NCI-H1048 (cell line): ENCODE data around the gene COPRS.
A peak's percentile ranks its signal among the peaks of the same experiment; 100 is the strongest.
"Not testable (repeated sequence)": the region's sequence is repeated elsewhere in the genome, so short reads cannot be mapped to it uniquely, and the experiment has no call there.

Source experiments
- DNase-seq: peaks from one replicate; lab custom pipeline; 2025; lab: John Stamatoyannopoulos, UW

COPRS gene

DNA sequence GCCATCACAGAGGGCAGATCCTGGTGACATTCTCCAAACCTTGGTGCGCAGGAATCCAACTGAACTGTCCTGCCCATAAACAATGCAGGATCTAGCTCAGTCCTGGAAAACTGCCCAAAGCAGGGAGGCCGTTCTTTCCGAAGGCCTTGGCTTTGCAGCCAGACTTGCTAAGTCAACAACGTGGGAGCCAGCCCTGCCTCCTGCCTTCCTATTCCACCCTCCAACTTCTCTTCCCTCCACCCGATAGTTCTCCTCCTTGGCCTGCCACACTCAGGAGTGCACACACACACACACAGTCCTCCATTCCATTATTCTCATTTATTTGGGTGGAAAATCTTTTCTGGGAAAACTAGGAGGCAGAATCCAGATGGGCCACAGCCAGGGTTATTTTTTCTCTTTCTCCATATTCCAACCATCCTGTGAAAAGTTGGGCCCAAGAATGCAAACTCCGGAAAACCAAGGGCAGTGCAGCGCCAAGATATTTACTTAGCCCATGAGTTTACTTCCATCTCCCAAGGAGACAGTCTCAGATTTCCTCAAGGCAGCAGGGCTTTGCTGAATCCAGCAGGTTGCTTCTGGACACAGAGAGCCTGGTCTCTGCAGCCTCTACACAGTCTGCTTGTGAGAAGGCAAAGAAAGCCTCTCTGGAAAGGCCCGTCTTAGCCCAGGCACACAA, 15.8 kb downstream of the COPRS start:
- no peak for DNase-seq

DNA sequence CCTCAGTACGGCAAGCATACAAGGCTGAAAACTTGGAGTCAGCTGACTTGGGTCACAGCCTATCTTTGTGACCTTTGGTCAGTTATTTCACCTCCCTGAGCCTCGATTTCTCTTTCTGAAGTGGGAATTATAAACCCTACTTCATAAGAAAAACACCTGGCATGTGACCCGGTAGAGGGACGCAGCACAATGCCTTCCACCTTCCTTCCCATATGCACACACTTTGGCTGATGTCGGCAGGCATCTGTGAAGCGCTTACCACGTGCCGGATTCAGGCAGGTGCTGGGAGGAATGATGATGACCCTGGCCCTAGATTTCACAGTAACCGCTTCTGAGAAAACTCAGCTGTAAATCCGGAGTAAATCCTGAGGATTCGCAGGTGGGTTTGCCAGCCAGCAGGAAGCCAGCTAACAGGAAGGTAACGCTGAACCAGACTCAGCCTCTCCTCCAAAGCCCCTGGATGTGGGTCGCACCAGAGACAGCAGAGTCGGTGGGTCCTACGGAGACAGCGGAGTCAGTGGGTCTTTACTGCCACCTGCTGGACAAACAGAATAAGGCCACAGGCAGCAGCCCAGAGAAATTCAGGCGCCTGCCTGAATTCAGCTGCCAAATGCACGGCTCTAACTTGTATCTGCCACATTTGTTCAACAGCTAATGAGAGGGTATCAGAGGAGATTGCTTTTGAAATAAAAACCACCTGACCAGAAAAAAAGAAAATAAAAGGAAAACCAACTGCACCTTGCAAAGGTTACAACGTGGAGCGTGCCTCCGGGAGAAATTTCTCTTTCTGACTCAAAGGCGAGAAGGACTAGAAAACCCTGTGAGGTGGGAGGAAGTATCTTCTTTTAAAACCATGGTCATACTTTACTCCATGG, 16.6 kb downstream of the COPRS start:
- DNase-seq: peak; percentile 27

DNA sequence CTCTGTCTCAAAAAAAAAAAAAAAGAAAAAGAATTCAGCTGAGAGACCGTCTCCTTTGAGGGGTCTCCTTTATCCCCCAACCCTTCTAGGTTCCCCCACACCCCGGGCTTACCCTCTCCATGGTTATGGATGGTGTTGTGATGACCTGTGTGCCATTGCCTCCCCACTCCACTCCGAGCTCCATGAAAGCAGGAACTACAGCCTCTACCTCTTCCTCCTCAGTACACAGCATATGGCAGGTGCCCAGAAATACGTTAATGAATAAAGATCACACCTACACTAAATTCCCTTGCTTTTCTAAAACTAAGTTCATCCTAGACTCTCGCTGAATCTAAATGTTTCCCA, 17.2 kb downstream of the COPRS start:
- no peak for DNase-seq

DNA sequence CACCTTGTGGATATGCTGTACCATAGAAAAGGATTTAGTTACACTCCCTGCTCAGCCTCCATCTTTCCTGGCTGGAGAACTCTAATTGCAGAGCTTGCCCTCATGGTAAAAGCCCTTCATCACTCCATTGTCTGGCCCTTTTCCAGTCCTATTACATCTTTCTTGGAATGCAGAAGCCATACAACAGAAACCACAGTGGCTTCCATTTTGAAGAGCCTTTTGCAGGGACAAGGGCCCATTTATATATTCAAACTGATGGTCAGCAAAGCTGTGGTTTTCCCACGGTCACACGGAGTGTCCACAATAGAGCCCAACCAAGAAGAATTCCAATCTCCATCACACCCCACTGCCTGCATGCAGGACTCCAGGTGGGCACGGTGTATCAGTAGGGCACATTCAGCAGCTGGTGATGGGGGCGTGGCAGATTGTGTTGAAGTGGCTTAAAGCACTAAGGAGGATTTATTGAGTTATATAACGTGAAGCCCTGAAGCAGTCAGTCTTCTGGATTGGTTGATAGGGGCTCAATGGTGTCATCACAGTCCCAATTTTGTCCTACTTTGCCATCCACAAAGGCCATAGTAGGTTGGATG, 20.3 kb downstream of the COPRS start:
- no peak for DNase-seq

GRCh38 chr17:31835984-31836383, 23.1 kb downstream of the COPRS start:
- no peak for DNase-seq

GRCh38 chr17:31834448-31834847, 24.6 kb downstream of the COPRS start:
- no peak for DNase-seq

DNA sequence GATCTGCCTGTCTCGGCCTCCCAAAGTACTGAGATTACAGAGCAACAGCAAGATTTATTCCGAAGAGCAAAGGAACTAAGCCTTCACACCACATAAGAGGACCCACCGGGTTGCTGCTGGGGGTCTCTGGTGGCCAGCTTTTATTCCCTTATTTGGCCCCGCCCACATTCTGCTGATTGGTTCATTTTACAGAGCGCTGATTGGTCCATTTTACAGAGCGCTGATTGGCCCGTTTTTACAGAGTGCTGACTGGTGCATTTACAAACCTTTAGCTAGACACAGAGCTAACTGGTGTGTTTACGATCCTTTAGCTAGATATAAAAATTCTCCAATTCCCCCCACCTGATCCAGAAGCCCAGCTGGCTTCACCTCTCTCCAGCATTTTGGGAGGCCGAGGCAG, 26.3 kb downstream of the COPRS start:
- DNase-seq: no peak

DNA sequence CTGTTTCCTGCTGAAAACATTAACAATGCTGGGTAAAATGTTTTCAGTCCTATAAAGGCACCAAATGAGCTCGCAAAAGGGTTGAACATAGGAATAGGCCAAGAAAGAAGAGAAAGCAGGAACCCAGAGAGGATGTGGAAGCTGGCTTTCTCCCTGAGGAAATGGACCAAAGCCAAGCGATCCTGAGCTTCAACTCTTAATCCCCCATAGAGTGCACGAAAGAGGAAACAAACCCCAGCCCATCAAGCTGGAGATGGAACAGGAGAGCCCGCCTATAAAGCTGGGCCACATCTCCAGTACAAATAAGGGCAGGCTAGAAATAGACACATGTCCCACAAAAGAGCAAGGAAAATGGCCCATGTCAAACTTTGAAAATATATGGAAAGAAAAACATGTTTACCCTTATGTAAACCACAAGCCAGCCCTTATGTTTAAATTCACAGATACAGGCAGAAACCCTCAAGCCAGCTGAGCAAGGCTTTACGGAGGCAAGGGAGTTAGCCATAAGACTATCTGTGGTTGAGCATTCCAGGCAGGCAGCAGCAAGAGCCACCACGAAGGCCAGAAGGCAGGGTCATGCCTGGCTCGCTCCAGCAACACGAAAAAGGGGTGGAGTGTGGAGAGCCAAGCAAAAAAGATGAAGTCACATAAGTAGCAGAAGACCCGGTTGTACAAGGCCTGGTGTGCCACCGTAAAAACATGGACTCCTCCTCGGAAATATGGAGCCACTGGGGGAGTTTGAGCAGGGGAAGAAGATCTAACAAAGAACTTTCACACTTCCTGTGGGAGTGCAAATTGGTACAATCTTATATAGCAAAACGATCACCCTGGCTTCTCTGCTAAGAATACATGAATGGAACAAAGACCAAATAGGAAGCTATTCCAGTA, 27.8 kb downstream of the COPRS start:
- DNase-seq: no peak

GRCh38 chr17:31829649-31830048, 29.4 kb downstream of the COPRS start:
- DNase-seq: no peak

GRCh38 chr17:31828955-31829354, 30.1 kb downstream of the COPRS start:
- not testable (repeated sequence) for DNase-seq

- no peak for DNase-seq
Observed at GRCh38 chr17:31825961-31826691, 32.9 kb downstream of the COPRS start.

DNA sequence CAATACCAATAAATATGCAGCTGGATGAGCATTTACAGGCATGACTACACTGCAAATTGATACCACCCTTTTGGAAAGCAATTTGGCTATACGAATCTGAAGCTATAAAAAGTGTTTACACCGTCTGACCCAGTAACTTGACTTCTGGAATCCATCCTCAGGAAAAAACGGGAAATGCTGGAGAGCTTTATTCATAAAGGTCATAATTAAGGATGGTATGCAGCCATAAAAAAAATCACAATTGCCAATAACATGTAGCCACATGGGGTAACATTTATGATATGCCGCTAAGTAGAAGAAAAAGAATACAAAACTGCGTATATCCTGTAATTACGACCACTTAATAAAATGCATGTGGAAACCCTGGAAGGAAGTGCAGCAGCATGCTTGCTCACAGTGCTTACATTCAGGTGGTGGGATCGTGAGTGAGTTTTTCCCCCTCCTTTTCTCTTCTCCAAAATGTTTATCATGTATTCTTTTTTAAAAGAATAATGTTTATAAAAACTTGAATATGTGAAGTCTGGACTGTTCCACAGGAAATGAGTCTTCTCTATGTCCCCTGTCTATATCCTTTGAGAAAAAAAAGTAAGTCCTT, 34.2 kb downstream of the COPRS start:
- DNase-seq: no peak

DNA sequence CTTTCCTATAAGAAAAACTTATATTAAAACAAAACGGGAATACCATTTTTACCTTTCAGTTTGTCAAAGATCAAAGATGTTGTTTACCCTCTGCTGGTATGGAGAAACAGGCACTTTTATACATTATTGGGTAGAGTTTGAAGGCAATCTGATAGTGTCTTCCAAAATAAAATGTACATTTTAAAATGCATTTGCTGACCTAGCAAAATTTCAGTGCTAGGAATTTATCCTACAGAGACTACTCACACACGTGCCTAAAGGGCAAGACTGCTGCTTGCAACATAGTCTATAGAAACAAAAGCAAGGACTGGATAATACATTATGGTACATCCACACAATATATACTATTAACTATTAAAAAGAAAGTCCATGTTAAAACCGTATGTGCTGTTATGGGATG, 36.0 kb downstream of the COPRS start:
- DNase-seq: no peak

GRCh38 chr17:31820691-31821435, 38.2 kb downstream of the COPRS start:
- no peak for DNase-seq

GRCh38 chr17:31819578-31819977, 39.5 kb downstream of the COPRS start:
- no peak for DNase-seq

- DNase-seq: not testable (repeated sequence)
Observed at GRCh38 chr17:31818863-31819262, 40.2 kb downstream of the COPRS start.

DNA sequence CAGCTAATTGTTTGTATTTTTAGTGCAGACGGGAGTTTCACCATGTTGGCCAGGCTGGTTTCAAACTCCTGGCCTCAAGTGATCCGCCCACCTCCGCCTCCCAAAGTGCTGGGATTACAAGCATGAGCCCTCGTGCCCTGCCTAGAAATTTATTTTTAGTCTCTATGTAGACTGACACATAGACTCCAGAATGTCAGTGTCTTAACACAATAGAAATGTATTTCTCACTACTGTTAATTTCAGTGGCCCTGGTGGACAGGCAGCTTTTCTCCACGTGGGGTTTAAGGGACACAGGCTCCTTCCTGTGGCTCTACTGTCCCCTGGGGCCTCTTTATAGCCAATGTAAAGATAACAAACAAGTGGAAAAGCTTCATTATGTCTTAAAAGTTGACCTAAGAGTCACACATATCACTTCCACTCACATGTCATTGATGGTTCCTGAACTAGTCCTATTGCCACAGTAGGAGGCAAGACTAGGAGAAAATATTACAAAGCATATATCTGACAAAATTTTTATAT, 43.8 kb downstream of the COPRS start:
- DNase-seq: no peak

DNA sequence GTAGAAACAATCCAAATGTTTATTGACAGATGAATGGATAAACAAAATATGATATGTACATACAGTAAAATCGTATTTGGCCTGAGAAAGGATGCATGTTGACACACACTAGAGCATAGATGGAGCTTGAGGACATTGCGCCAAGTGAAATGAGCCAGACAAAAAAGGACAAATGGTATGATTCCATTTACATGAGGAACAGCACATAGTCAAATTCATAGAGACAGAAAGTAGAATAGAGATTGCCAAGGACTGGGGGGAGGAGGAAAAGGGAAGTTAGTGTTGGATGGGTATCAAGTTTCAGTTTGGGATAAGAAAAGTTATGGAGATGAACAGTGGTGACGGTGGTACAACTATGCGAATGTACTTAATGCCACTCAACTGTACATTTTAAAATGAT, 47.9 kb downstream of the COPRS start:
- no peak for DNase-seq

GRCh38 chr17:31809876-31810275, 49.2 kb downstream of the COPRS start:
- not testable (repeated sequence) for DNase-seq

- no peak for DNase-seq
Observed at GRCh38 chr17:31808521-31809050, 50.5 kb downstream of the COPRS start.
